GM21786 (cell line): ENCODE results near the gene DCLK2.

ENCODE experiments used
- ATAC-seq: cut with Tn5 transposase; IDR thresholded peaks from one replicate; pipeline ENCODE4 v1.9.1; 2021; ENCODE audit not compliant: unreplicated experiment

DCLK2 gene

GRCh38 chr4:150235317-150235716 lies 157.1 kb downstream of the DCLK2 start:
- ATAC-seq, result no peak

DNA sequence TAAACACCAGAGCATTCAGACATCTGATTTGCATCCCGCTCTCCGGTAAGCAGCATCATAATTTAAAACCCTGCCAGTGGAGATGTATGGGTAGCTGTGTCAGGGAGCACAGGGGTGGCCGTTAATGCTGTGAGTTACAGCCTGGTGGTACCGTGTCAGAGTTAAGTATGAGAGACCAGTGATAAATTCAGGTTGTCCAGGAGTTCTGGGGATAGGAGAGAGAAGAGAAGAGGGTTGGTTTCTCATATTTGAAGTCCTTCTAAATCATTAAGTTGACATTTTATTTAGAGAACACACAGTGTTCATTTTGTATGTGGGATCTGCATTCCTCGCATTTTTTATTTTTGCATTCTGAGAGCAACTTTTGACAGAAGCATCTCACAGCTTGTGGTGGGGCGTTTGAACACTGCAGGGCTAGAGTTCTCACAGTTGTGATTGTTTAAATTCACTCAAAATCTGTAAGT lies 157.6 kb downstream of the DCLK2 start:
- no peak for ATAC-seq

DNA sequence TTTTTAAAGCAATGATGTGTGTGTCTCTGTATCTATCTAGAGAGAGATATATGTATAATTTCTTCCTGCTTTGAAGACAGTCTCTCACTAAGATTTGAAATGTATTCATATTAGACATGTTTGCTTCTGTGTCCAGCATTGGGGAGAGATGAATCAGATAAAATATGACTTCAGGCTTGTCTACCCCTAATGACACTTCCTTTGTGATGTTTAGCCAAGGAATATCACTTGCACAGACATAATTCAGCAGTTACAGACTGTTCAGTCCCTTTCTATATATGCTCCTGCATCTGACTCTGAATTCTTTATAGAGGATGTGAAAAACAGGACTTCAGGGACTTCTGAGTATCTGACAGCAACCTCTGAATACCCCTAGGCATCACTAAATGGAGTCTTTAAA lies 158.4 kb downstream of the DCLK2 start:
- ATAC-seq, result no peak

DNA sequence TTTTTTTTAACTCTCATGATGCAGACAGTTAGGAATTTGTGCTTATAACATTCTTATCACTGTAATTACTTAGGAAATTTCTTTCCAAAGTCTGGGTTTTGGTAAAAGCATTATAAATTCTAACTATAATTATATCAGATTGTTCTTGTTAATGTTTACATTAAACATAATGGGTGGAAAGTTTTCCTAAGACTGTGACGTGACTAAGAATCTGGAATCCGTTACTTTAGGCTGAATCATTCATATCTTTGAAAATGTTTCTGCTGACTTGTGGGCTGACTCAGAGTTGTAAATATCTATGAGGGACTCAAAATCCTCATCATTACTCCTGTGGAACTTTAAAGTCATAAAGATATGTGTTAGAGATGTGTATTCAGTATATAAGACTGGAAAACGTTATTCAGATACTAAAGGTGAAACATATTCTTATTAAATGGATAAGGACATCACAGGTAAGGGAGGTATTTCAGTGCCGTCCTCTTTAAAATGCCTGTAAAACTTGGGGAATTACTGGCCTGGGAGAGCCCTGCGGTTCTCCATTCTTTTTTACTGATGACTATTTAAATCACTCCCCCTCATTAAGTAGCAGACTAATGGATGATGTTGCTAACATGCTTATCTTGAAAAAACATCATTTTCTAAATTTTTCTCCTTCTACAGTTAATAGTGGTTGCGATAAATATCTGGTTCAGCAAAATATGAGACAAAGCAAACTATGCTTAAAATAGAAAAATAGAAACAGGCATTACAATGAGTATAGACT lies 159.0 kb downstream of the DCLK2 start:
- no peak for ATAC-seq

- ATAC-seq, result no peak
Observed at GRCh38 chr4:150238591-150238990, 160.3 kb downstream of the DCLK2 start.

DNA sequence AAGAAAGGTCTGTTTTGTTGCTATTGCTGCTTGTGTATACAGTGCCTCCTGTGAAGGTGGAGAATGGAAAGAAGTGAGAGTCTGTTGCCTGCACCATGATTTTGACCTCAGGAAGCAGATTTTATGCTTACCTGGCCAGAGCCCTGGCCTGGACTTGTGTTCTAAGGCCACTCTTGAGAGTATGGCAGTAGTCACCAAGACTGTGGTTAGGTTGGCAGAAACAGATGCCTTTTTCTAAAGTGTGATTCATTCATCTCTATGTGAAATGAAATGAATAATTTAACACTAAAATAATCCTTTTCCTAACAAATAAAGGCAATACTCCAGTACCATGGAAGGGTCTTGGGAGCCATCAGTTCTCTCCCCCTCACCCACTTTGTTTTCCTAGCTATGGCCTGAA lies 161.8 kb downstream of the DCLK2 start:
- no peak for ATAC-seq

- no peak for ATAC-seq
Observed at GRCh38 chr4:150242820-150243458, 164.7 kb downstream of the DCLK2 start.

DNA sequence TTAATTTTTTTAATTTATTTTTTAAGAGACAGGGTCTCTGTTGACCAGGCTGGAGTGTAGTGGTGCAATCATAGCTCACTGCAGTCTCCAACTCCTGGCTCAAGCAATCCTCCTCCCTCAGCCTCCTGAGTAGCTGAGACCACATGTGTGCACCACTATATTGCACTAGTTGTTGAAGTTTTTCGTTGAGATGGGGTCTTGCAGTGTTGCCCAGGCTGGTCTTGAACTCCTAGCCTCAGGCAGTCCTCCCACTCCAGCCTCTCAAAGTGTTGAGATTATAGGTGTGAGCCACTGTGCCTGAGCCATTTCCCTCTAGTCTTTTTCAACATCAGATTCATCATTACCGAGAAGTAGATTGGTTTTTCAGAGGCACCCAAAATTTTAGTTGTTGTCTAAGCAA lies 165.7 kb downstream of the DCLK2 start:
- no peak for ATAC-seq

GRCh38 chr4:150244600-150244999 lies 166.4 kb downstream of the DCLK2 start:
- no peak for ATAC-seq

- ATAC-seq, result no peak
Observed at GRCh38 chr4:150247184-150247583, 168.9 kb downstream of the DCLK2 start.

GRCh38 chr4:150248181-150248580 lies 169.9 kb downstream of the DCLK2 start:
- no peak for ATAC-seq

DNA sequence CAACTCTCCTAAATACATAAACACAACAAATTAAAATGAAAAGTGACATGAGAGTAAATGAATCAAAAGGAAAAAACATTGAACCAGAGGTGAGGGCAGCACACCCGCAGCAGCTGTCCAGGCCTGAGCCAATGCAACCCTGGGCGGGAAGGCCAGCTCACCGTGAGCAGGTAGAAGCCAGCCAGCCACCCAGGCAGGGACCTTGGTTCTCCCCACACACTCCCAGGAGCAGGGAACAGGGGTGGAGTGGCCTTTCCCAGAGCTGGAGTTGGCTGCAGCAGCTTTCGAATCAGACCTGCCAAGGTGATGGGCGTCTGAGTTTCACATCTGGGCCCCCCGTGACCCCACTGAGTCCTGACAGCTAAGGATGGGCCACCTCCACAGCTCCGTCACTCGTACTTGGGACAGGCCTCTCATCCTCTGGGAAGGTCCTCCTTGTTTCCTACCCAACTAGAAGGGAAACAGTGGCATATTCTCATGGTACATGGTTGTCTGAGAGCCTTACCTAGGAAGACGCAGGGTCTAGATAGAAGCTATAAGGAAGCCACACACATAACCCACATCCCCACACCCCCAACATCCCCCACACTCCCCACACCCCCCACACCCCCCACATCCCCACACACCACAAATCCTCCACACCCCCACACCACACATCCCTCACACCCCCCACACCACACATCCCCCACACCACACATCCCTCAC lies 172.2 kb downstream of the DCLK2 start:
- no peak for ATAC-seq

DNA sequence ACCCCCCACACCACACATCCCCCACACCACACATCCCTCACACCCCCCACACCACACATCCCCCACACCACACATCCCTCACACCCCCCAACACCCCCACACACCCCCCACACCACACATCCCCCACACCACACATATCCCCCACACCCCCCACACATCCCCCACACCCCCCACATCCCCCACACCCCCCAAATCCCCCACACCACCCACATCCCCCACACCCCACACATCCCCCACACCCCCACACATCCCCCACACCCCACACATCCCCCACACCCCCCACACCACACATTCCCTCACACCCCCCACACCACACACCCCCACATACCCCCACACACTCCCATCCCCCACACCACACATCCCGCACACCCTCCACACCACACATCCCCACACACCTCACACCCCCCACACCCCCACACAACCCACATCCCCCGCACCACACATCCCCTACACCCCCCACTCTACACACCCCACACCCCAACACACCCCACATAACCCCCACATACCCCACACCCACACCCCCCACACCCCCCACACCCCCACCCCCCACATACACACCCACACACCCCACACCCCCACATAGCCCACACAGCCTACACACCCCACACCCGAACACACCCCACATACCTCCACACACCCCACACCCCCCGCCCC lies 172.9 kb downstream of the DCLK2 start:
- ATAC-seq, result no peak

- ATAC-seq, result no peak
Observed at GRCh38 chr4:150251752-150252190, 173.5 kb downstream of the DCLK2 start.

DNA sequence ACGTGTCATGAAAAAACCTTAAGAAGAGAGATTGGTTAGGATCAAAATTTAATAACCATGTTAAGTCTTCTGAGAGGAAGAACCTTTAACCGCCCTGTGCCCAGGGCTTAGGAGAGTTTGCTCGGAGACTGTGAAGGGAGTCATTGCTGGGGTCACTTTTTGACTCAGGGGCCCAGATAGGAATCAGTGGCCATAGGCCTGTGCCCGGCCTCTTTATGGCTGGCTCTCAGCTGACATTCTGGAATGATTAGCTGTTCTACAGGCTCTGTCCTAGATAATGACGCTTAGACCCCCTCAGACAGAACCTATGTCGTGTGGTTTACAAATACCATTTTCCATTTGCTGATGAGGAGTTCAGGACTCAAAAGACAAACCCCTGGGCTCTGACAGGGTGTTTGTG lies 174.1 kb downstream of the DCLK2 start:
- no peak for ATAC-seq

- ATAC-seq, result no peak
Observed at GRCh38 chr4:150252741-150253140, 174.5 kb downstream of the DCLK2 start.

GRCh38 chr4:150253416-150253815 lies 175.2 kb downstream of the DCLK2 start:
- no peak for ATAC-seq

DNA sequence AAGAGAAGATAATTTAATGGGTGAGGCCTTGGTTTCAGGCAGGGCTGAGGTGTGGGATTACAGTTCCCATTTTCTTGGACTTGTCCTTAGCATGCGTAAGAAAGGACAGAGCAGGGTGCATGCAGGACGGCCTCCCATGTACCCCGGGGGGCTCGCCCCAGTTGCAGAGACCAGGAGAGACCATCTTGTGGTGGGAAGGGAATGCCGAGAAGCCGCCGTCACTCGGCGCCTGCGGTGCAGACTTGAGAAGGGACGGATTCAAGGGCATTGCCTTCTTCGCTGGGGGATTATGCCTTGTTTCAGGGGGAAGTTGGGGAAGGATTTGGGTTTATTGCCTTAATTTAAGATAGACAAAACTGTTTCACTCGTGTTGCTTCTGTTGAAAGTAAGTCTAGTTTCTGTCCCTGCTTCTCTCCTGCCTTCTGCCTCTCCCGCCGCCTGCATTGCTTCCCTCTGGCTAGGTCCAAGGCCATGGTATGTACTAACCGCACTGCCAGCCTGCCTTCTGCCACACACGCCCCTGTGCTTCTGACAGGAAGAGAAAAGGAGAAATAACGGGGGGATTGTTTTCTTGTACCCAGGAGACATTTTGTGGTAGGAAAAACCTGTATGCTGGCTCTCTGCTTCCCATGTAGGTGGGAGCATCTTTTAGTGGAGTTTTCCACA lies 175.9 kb downstream of the DCLK2 start:
- no peak for ATAC-seq

GRCh38 chr4:150255610-150256224 lies 177.5 kb downstream of the DCLK2 start:
- ATAC-seq, result no peak

DNA sequence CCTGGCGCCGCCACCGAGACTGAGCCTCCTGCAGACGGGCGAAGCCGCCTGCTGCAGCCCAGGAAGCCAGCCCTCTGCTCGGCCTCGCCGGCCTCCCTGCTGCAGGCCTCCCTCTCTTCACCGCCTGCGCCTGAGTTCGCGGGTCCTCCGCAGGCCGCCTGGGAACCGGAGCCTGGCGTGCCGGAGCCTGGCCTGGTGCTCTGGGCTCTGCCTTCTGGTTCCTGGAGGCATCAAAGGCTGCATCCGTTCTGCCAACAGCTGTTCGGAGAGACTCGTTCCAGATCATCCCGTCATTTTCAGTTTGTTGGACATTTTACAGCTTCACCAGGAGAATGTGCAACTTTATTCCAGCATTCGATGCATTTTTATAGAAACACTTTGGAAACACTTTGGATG lies 178.0 kb downstream of the DCLK2 start:
- ATAC-seq, result no peak
